Measurements from ENCODE around the gene TNC. TPM values are rescaled to one million over a fixed set of nuclear protein-coding genes. Genes with fewer than 3 reads are reported as not detected.

TNC gene
- polyA plus RNA-seq, 3 donors = 0.45 to 9.8 (median 1.9) TPM

- 90 to 96% (median 93%) methylated on average over 6 of the region's 6 CpGs for WGBS, 3 donors
- no peak overlapping the region for H3K27ac ChIP-seq (ENCODE audit: low read depth, low read length)
These were observed 44.5 kb downstream of the TNC start for GRCh38 chr9:115073456-115073855.

- 47 to 90% (median 76%) methylated on average over 4 of the region's 4 CpGs for WGBS, 3 donors
These were observed 46.8 kb downstream of the TNC start for GRCh38 chr9:115071176-115071575.

GRCh38 chr9:115069771-115070170, 48.2 kb downstream of the TNC start:
- no peak overlapping the region for H3K27ac ChIP-seq (ENCODE audit: low read depth, low read length)
- WGBS, 3 donors = 79 to 90% (median 82%) methylated on average over 1 of the region's 1 CpG

More at GRCh38 chr9:115071176-115071575, 46.8 kb downstream of the TNC start:
- H3K27ac ChIP-seq (ENCODE audit: low read depth, low read length) = no peak overlapping the region

GRCh38 chr9:115069302-115069701, 48.7 kb downstream of the TNC start:
- WGBS, 3 donors = 65 to 82% (median 76%) methylated on average over 2 of the region's 2 CpGs
- no peak overlapping the region for H3K27ac ChIP-seq (ENCODE audit: low read depth, low read length)

GRCh38 chr9:115068031-115068430, 49.9 kb downstream of the TNC start:
- no peak overlapping the region for H3K27ac ChIP-seq (ENCODE audit: low read depth, low read length)

GRCh38 chr9:115063058-115063845, 54.7 kb downstream of the TNC start:
- no peak overlapping the region for H3K27ac ChIP-seq (ENCODE audit: low read depth, low read length)
- 70 to 76% (median 73%) methylated on average over 5 of the region's 5 CpGs for WGBS, 3 donors

- no peak overlapping the region for H3K27ac ChIP-seq (ENCODE audit: low read depth, low read length)
- 74 to 78% (median 75%) methylated on average over 6 of the region's 6 CpGs for WGBS, 3 donors
These were observed 59.2 kb downstream of the TNC start for GRCh38 chr9:115058684-115059315.

GRCh38 chr9:115058175-115058574, 59.8 kb downstream of the TNC start:
- H3K27ac ChIP-seq (ENCODE audit: low read depth, low read length) = no peak overlapping the region
- WGBS, 3 donors = 62 to 92% (median 76%) methylated on average over 2 of the region's 2 CpGs

- no peak overlapping the region for H3K27ac ChIP-seq (ENCODE audit: low read depth, low read length)
These were observed 60.4 kb downstream of the TNC start for GRCh38 chr9:115057559-115057958.

GRCh38 chr9:115050002-115050490, 67.9 kb downstream of the TNC start:
- WGBS, 3 donors = 53 to 84% (median 80%) methylated on average over 5 of the region's 5 CpGs
- H3K27ac ChIP-seq (ENCODE audit: low read depth, low read length) = no peak overlapping the region

- H3K27ac ChIP-seq (ENCODE audit: low read depth, low read length) = no peak overlapping the region
- 48 to 95% (median 85%) methylated on average over 1 of the region's 1 CpG for WGBS, 3 donors
These were observed 71.1 kb downstream of the TNC start for GRCh38 chr9:115046824-115047223.

- WGBS, 3 donors = 83 to 92% (median 89%) methylated on average over 6 of the region's 6 CpGs
- no peak overlapping the region for H3K27ac ChIP-seq (ENCODE audit: low read depth, low read length)
These were observed 71.8 kb downstream of the TNC start for GRCh38 chr9:115046199-115046598.

GRCh38 chr9:115043632-115044031, 74.3 kb downstream of the TNC start:
- H3K27ac ChIP-seq (ENCODE audit: low read depth, low read length) = no peak overlapping the region
- WGBS, 3 donors = 79 to 88% (median 87%) methylated on average over 3 of the region's 3 CpGs

- H3K27ac ChIP-seq (ENCODE audit: low read depth, low read length) = peak overlapping the region; percentile 46
These were observed 75.0 kb downstream of the TNC start for GRCh38 chr9:115042781-115043509.

GRCh38 chr9:115039516-115040120, 78.3 kb downstream of the TNC start:
- no peak overlapping the region for H3K27ac ChIP-seq (ENCODE audit: low read depth, low read length)
- WGBS, 3 donors = 59 to 74% (median 74%) methylated on average over 4 of the region's 4 CpGs

More at GRCh38 chr9:115042781-115043509, 75.0 kb downstream of the TNC start:
- 23 to 36% (median 30%) methylated on average over 3 of the region's 3 CpGs for WGBS, 3 donors

- 84 to 95% (median 95%) methylated on average over 2 of the region's 2 CpGs for WGBS, 3 donors
- no peak overlapping the region for H3K27ac ChIP-seq (ENCODE audit: low read depth, low read length)
These were observed 79.8 kb downstream of the TNC start for GRCh38 chr9:115038178-115038577.

GRCh38 chr9:115036691-115037090, 81.3 kb downstream of the TNC start:
- WGBS, 3 donors = 90 to 93% (median 91%) methylated on average over 2 of the region's 2 CpGs
- H3K27ac ChIP-seq (ENCODE audit: low read depth, low read length) = no peak overlapping the region

GRCh38 chr9:115035841-115036612, 81.9 kb downstream of the TNC start:
- WGBS, 3 donors = 72 to 80% (median 79%) methylated on average over 17 of the region's 17 CpGs
- no peak overlapping the region for H3K27ac ChIP-seq (ENCODE audit: low read depth, low read length)
